ENCODE measurements around the gene NKG7. TPM values are rescaled to one million over a fixed set of nuclear protein-coding genes. Genes with fewer than 3 reads are reported as not detected.
"Not testable (repeated sequence)": the region's sequence is repeated elsewhere in the genome, so short reads cannot be mapped to it uniquely, and the experiment has no call there.

Gene NKG7
- total and polyA plus RNA-seq, 8 donors = 2.8 to 50.1 (median 6.0) TPM

DNA sequence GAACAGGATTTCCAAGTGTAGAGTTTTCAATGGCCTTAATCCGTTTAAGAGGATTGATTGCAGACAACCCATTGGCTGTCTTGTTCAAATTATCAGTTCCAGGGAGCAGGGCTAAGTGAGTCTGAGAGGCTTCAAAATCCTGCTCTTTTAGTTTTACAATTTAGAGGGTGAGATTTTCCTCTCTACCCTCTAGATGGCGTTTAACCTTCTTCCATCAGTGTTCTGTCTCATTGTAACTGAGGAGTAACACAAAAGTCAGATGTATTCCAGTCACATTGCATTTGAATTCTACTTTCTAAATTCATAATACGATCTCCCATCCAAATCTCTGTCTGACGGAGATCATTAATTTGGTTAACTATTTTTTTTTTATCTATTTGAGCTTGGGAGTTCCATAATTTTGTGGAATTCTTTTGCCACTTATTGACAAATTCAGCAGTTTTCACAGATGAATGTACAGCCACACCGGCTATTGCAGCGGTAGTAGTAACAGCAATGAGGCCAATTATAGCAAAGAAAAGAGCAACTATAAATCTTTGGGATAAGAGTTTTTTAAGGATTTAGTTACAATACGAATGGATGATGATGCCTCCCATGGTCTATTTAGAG, 25.7 kb upstream of the NKG7 start:
- Histone ChIP-seq H3K36me3 (no peaks in the 10 kb centered on the region), H3K27me3 (no peaks in the 10 kb centered on the region), H3K4me3 (no peak overlapping the region), H3K9me3 (peaks cover 0 to 16% of the 10 kb centered on the region in 2 donors), H3K27ac (no peak overlapping the region), H3K4me1 (peaks cover 0 to 31% of the 10 kb centered on the region in 2 donors)
- DNase-seq = no peak
- no peak for ATAC-seq
- intact Hi-C loops (cut with DNase I) = no loop called here
- TF ChIP-seq, protein P1, sequence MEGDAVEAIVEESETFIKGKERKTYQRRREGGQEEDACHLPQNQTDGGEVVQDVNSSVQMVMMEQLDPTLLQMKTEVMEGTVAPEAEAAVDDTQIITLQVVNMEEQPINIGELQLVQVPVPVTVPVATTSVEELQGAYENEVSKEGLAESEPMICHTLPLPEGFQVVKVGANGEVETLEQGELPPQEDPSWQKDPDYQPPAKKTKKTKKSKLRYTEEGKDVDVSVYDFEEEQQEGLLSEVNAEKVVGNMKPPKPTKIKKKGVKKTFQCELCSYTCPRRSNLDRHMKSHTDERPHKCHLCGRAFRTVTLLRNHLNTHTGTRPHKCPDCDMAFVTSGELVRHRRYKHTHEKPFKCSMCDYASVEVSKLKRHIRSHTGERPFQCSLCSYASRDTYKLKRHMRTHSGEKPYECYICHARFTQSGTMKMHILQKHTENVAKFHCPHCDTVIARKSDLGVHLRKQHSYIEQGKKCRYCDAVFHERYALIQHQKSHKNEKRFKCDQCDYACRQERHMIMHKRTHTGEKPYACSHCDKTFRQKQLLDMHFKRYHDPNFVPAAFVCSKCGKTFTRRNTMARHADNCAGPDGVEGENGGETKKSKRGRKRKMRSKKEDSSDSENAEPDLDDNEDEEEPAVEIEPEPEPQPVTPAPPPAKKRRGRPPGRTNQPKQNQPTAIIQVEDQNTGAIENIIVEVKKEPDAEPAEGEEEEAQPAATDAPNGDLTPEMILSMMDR (IDR thresholded peaks at IDR 0.05) = peak; percentile 32 to 41

DNA sequence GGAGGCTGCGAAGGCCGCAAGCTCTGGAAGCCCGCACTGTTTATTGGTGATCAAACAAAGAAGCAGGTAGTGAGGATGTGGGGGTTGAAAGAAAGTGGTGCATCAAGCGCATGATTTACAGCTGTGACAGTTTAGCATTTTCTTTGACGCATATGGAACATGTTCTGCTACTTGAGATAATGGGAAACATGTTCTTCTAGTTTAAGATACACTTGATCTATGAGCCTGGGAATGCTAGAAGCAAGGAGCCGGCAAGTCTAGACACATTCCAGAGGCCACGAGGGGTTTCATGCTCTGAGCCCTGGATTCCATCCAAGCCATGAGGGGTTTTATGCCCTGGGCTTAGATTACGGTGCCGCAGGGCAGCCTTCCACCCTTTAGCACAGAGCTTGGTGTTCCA, 25.0 kb upstream of the NKG7 start:
- intact Hi-C loops (cut with DNase I); H3K36me3 ChIP-seq; ATAC-seq; H3K27ac ChIP-seq; H3K4me3 ChIP-seq; H3K27me3 ChIP-seq; DNase-seq: not testable (repeated sequence)
- Histone ChIP-seq H3K4me1 (peaks cover 0 to 38% of the 10 kb centered on the region in 2 donors), H3K9me3 (peaks cover 0 to 10% of the 10 kb centered on the region in 2 donors)

DNA sequence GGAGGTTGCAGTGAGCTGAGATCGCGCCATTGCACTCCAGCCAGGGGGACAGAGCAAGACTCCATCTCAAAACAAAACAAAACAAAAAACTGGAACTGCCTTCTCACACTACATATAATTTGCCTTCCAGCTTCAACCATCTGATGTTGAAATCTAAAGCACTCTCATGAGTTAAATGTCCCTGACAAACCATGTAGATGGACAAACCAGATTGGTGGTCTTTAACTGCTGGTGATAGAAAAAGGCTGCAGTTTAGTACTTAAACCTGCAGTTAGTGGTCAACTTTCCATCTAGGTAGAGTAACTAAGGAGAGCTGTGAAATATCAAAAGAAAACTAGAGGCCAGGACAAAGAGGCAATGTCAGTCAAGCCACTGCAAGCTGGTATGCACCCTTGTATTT, 23.7 kb upstream of the NKG7 start:
- intact Hi-C loops (cut with DNase I) = no loop called here
- TF ChIP-seq, protein P1 (IDR thresholded peaks at IDR 0.05) = no peak
- ATAC-seq = no peak

DNA sequence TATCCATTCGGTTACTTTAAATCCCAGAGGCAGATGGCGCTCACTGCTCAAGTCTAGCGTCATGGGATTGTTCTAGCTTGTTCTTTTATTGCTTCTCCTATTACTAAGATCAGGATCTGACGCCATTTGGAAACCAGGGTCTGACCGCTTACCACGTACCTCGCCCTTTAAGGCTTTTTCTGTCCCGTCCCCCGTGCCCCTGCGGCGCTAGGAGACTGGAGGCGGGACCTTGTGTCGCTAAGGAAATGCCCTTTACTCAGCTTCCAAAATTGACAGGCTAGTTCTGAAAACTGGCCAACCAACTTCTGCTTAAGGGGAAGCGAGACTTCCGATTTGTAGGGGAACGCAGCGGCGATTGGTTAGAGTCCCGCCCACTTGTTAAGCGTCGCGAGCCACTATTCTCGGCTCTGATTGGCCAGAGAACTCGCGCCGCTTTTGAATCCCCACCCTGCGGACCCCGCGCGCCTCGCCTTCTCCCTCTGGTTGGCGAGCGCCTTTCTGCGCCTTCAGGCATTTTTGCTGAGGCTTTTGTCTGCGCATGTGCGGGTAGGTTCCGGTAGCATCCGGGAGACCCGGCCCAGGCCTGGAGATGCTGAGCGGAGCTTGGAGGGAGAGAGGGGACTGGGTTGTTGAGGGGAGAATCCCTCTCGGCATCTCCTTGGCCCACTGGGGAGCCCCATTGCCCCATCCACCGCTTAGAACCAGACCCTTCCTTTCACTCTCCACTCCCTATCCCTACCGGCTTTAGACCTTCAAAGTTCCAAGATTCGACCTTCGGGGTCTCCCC, 21.8 kb upstream of the NKG7 start:
- TF ChIP-seq, protein P1 (IDR thresholded peaks at IDR 0.05) = no peak
- H3K27ac ChIP-seq = peak overlapping the region; percentile 81 to 86
- peak overlapping the region; percentile 31 to 41 for H3K4me3 ChIP-seq
- peaks cover 0 to 4% of the 10 kb centered on the region in 2 donors for H3K27me3 ChIP-seq
- intact Hi-C loops (cut with DNase I) = no loop called here
- H3K36me3 ChIP-seq = no peaks in the 10 kb centered on the region
- no peaks in the 10 kb centered on the region for H3K9me3 ChIP-seq
- peak; percentile 91 to 98 (median 94) for DNase-seq
- H3K4me1 ChIP-seq = peaks cover 0 to 29% of the 10 kb centered on the region in 2 donors
- ATAC-seq = peak; percentile 97

More for the DNA sequence above, 23.7 kb upstream of the NKG7 start:
- Histone ChIP-seq H3K36me3 (no peaks in the 10 kb centered on the region), H3K27me3 (no peaks in the 10 kb centered on the region), H3K27ac (peak overlapping the region in 1 of 2 donors; percentile 86), H3K4me1 (peaks cover 0 to 38% of the 10 kb centered on the region in 2 donors), H3K9me3 (no peaks in the 10 kb centered on the region), H3K4me3 (no peak overlapping the region)
- no peak for DNase-seq

DNA sequence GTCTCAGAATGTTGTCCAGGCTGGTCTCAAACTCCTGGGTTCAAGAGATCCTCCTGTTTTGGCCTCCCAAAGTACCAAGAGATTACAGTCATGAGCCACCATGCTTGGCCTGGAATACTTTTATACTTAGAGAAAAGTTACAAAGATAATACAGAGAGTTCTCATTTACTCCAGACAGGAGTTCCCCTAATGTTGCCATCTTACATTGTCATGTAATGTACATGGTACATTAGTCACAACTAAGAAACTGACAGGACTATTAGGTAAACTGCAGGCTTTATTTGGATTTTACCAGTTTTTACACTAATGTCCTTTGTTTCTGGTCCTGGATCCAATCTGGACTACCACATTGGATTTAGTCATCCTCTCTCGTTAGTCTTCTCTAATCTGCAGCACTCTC, 20.2 kb upstream of the NKG7 start:
- H3K27me3 ChIP-seq = peaks cover 0 to 4% of the 10 kb centered on the region in 2 donors
- H3K9me3 ChIP-seq = no peaks in the 10 kb centered on the region
- no peaks in the 10 kb centered on the region for H3K36me3 ChIP-seq
- no peak for ATAC-seq
- intact Hi-C loops (cut with DNase I) = no loop called here
- peaks cover 0 to 29% of the 10 kb centered on the region in 2 donors for H3K4me1 ChIP-seq
- H3K4me3 ChIP-seq = no peak overlapping the region
- H3K27ac ChIP-seq = no peak overlapping the region
- DNase-seq = no peak
- TF ChIP-seq, protein P1 (IDR thresholded peaks at IDR 0.05) = no peak

All from left lung (tissue), 10 donors.